HG03460 (cell line): ENCODE measurements around the gene SLC25A39.

ENCODE experiments used
- ATAC-seq: cut with Tn5 transposase; IDR thresholded peaks from one replicate; pipeline ENCODE4 v1.9.1; 2021; ENCODE audit not compliant: unreplicated experiment

Gene SLC25A39

GRCh38 chr17:44280392-44280937 lies 44.2 kb downstream of the SLC25A39 start:
- ATAC-seq = no peak

- peak; percentile 68 for ATAC-seq
These were observed 44.8 kb downstream of the SLC25A39 start for GRCh38 chr17:44279666-44280391.

DNA sequence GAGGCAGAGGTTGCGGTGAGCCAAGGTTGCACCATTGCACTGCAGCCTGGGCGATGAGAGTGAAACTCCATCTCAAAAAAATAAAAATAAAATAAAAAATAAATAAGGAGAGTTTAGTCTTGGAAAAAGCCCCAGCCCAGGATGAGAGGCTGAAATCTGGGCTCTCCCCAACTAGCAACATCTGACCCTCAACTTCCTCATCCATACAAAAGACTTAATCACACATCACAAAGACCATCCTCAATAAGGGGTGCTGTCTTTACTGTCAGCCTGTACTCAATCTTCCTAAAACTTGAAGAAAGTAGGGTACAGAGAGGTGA lies 45.3 kb downstream of the SLC25A39 start:
- no peak for ATAC-seq

DNA sequence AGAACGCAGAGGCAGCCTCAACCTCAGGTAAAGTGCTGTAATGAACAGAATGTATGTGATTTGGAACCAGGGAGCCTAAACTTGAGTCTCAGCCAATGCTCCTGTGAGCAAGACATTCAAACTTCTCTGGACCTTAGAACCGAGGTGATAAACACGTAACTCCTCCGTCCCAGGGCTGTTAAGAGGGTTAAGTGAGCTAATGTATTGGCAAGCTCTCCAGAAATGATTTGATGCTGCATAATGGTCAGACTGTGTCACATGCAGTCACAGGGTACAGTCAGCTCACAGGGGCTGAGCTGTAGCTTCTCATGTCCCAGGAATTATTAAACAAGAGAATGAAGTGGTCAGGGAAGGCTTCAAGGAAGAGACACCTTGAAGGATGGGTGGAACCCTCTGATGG lies 46.6 kb downstream of the SLC25A39 start:
- no peak for ATAC-seq

- no peak for ATAC-seq
These were observed 51.0 kb downstream of the SLC25A39 start for GRCh38 chr17:44273607-44274006.

DNA sequence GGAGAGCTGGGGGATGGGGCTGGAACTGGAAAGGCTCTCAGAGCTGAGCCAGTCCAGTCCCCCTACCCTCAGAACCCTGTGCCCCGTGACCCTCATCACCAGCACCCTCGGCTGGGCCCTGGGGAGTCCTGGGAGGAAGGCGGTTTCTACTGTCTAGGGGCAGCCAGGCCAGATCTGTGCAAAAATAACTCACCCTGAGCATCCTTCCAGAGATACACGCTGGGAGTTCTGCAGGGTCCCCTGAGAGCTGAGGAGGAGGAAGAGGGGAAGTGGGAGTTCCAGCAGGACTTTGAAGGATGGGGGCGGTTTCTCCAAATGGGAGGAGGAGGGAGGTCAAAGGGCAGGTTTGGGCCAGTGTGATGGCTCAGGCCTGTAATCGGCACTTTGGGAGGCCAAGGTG lies 51.7 kb downstream of the SLC25A39 start:
- no peak for ATAC-seq

GRCh38 chr17:44272321-44272951 lies 52.2 kb downstream of the SLC25A39 start:
- ATAC-seq = no peak
